Measurements from ENCODE around the gene PTPN20. TPM values are rescaled to one million over a fixed set of nuclear protein-coding genes. Genes with fewer than 3 reads are reported as not detected.
A peak's percentile ranks its signal among the peaks of the same experiment; 100 is the strongest.

PTPN20 gene
- total and polyA plus RNA-seq, 4 donors, result 1.7 to 8.2 (median 5.3) TPM

DNA sequence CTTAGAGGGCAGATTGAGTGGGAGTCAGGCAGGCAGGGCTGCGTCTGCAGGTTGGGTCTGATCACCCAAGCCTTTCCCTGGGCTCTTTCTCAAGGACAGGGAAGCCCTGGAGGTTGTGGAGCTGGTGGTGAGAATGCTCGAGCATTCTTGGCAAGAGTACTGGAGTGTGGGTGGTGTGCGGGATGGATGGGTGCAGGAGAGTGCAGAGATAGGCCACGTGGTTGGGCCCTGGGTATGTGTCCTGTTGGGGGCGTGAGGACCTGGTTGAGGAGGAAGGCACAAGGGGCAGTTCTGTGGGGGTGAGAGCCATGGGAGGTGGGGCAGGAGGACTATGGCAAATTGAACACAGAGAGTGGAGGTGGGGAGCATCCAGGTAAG lies 135.9 kb downstream of the PTPN20 start:
- intact Hi-C loops (cut with DNase I), result loop anchor here (1.0 to 5.0 kb wide), 3 partner anchors 130 to 266 kb away; no protein-coding TSS in a partner anchor
- WGBS, 2 donors, result 58 to 59% methylated on average over 5 of the region's 5 CpGs

DNA sequence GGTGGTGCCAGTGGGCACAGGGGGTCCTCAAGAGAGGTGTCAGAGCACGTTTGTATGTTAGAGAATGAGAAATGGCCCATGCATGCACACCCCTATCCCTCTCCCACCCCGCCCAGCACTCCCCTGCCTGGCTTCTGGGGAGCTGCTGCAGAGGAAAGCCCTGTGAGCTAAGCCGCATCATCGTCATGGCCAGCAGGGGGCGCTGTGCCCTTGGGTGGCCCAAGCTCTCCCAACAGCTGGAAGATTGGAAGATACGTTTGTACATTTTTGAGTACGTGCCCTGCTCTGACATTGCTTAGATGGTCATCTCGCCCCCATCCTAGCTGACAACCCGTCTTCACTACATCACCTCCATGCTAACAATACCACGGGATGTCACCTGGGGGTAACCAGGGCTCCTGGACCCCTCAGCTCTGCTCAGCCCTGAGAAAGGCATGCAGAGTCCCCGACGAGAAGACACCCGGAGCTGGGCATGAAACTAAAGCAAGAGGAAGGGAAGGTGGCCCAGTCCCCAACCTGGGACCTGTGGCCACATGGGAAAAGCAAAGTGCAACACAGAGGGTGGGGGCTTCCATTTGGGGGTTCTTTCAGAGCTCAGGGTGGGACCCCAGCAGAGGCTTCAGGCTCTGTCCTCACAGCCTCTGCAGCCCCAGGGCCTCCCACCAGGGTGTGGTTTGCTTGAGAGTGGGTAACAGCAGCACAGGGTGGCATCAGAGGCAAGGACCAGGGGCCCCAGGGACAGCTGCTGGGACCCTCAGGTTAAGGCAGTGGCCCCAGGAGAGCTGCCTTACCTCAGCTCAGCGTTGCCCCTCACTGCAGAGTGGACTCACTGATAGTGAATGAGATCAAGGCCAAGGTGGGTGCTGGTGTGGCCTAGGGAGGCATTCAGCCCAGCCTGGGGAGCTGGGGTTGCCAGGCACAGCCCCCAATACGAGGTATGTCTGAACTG lies 136.6 kb downstream of the PTPN20 start:
- peak; percentile 75 for ATAC-seq (ENCODE audit: low FRiP score)
- Histone ChIP-seq H3K4me1 (ENCODE audit: control insufficient read depth in 1 of 2, insufficient read depth in 2 of 2, low read length in 2 of 2) (peaks cover 0 to 2% of the 10 kb centered on the region in 2 donors), H3K27ac (ENCODE audit: low read depth in 1 of 2, low read length in 2 of 2) (no peak overlapping the region), H3K27me3 (ENCODE audit: control insufficient read depth in 1 of 2, insufficient read depth in 2 of 2, low read length in 1 of 2) (no peaks in the 10 kb centered on the region), H3K4me3 (ENCODE audit: low read length in 2 of 2) (no peak overlapping the region), H3K36me3 (ENCODE audit: control insufficient read depth in 1 of 2, insufficient read depth in 2 of 2, low read length in 1 of 2) (no peaks in the 10 kb centered on the region), H3K9me3 (ENCODE audit: control insufficient read depth, low read length) (no peaks in the 10 kb centered on the region)
- WGBS, 2 donors, result 32 to 35% methylated on average over 15 of the region's 15 CpGs
- intact Hi-C loops (cut with DNase I), result loop anchor here (1.0 to 5.0 kb wide), 4 partner anchors 119 to 265 kb away; no protein-coding TSS in a partner anchor
- peak; percentile 87 to 95 for DNase-seq

More for the DNA sequence above, 135.9 kb downstream of the PTPN20 start:
- ATAC-seq (ENCODE audit: low FRiP score) (no peak), DNase-seq (peak; percentile 33 to 51)
- Histone ChIP-seq H3K4me3 (ENCODE audit: low read length in 2 of 2) (no peak overlapping the region), H3K9me3 (ENCODE audit: control insufficient read depth, low read length) (no peaks in the 10 kb centered on the region), H3K4me1 (ENCODE audit: control insufficient read depth in 1 of 2, insufficient read depth in 2 of 2, low read length in 2 of 2) (peaks cover 0 to 2% of the 10 kb centered on the region in 2 donors), H3K27me3 (ENCODE audit: control insufficient read depth in 1 of 2, insufficient read depth in 2 of 2, low read length in 1 of 2) (no peaks in the 10 kb centered on the region), H3K27ac (ENCODE audit: low read depth in 1 of 2, low read length in 2 of 2) (no peak overlapping the region), H3K36me3 (ENCODE audit: control insufficient read depth in 1 of 2, insufficient read depth in 2 of 2, low read length in 1 of 2) (no peaks in the 10 kb centered on the region)

DNA sequence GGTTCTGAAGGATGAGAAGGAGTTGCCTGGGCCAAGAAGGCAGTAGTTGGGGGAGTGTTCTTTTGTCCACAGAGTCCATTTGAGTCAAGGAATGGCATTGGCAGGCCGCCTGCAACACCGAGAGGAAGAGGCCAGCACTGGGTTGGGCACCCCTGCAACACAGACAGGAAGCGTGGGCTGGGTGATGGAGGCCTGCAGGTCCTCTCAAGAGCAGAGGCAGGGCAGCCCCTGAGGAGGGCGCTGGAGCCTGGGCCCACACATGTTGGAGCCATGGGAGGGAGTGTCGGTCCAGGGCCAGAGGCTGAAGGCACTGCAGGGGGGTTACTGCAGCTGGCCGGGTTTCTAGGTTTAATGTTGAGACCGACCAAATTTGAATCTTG lies 137.3 kb downstream of the PTPN20 start:
- 61 to 64% methylated on average over 7 of the region's 7 CpGs for WGBS, 2 donors
- ATAC-seq (ENCODE audit: low FRiP score) (no peak), DNase-seq (peak; percentile 78 to 83)
- no peaks in the 10 kb centered on the region for H3K9me3 ChIP-seq (ENCODE audit: control insufficient read depth, low read length)
- intact Hi-C loops (cut with DNase I), result loop anchor here (2.0 to 5.0 kb wide), 2 partner anchors 118 to 129 kb away; no protein-coding TSS in a partner anchor
- no peak overlapping the region for H3K27ac ChIP-seq (ENCODE audit: low read depth in 1 of 2, low read length in 2 of 2)
- no peaks in the 10 kb centered on the region for H3K36me3 ChIP-seq (ENCODE audit: control insufficient read depth in 1 of 2, insufficient read depth in 2 of 2, low read length in 1 of 2)
- H3K4me3 ChIP-seq (ENCODE audit: low read length in 2 of 2), result no peak overlapping the region
- H3K27me3 ChIP-seq (ENCODE audit: control insufficient read depth in 1 of 2, insufficient read depth in 2 of 2, low read length in 1 of 2), result no peaks in the 10 kb centered on the region
- peaks cover 0 to 2% of the 10 kb centered on the region in 2 donors for H3K4me1 ChIP-seq (ENCODE audit: control insufficient read depth in 1 of 2, insufficient read depth in 2 of 2, low read length in 2 of 2)

DNA sequence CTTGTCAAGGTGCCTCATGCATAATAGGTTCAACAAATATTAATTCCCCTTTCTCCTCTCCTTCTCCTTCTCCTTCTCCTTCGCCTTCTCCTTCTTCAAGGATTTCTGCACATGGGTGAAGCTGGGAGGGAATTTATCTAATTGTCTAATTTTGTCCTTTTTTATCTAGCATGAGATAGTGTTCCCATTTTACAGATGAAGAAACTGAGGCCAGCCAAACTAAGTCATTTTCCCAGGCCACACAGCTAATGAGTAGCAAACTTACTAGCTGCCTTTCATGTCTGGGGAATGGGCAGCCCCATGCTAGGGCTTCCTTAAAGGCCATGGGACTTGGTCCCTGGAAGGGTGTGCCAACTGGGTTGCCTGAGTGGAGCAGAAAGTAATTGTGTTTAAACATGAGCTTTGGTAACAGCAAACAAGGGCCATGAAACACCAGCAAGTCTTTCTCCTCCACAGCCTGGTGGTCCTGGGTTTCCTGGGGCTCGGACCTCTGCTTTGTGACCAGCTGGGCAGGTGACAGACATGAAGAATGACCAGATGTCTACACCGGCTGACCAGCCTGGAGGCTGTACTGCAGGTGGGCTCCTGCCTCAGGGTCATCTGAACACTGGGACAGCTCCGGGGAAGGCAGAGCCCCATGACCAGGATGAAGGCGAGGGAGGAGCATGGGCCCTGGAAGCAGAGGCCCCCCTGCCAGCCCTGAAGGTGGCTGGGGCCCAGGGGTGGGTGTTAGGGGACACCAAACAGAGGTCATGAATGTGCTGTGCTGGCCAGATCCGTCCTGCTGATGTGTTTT lies 138.0 kb downstream of the PTPN20 start:
- intact Hi-C loops (cut with DNase I), result loop anchor here (2.0 to 5.0 kb wide), 2 partner anchors 118 to 128 kb away; no protein-coding TSS in a partner anchor
- Histone ChIP-seq H3K27ac (ENCODE audit: low read depth in 1 of 2, low read length in 2 of 2) (peak overlapping the region in 1 of 2 donors; percentile 9), H3K9me3 (ENCODE audit: control insufficient read depth, low read length) (no peaks in the 10 kb centered on the region), H3K4me3 (ENCODE audit: low read length in 2 of 2) (no peak overlapping the region), H3K36me3 (ENCODE audit: control insufficient read depth in 1 of 2, insufficient read depth in 2 of 2, low read length in 1 of 2) (no peaks in the 10 kb centered on the region), H3K27me3 (ENCODE audit: control insufficient read depth in 1 of 2, insufficient read depth in 2 of 2, low read length in 1 of 2) (no peaks in the 10 kb centered on the region), H3K4me1 (ENCODE audit: control insufficient read depth in 1 of 2, insufficient read depth in 2 of 2, low read length in 2 of 2) (peaks cover 0 to 2% of the 10 kb centered on the region in 2 donors)
- WGBS, 2 donors, result 42 to 44% methylated on average over 6 of the region's 6 CpGs
- no peak for ATAC-seq (ENCODE audit: low FRiP score)
- DNase-seq, result no peak

DNA sequence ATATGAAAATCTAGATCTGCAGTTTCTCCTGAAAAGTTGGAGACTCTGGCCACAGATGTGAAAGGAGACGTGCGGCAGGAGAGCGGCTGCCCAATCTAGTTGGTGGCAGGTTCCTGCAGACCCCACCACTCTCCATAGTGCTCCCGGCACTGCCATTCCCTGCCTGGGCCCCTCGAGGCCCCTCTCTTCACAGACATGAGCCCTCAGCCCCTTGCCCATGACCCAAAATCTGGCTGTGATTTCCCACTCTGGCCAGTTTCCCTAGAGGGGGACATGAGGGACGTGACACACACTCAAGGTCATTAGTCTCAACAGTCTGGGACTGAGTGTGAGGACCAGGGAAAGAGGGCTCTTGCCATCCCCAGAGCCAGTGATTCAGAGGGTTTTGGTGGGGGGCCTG lies 138.7 kb downstream of the PTPN20 start:
- Histone ChIP-seq H3K36me3 (ENCODE audit: control insufficient read depth in 1 of 2, insufficient read depth in 2 of 2, low read length in 1 of 2) (no peaks in the 10 kb centered on the region), H3K4me1 (ENCODE audit: control insufficient read depth in 1 of 2, insufficient read depth in 2 of 2, low read length in 2 of 2) (peaks cover 0 to 2% of the 10 kb centered on the region in 2 donors), H3K27me3 (ENCODE audit: control insufficient read depth in 1 of 2, insufficient read depth in 2 of 2, low read length in 1 of 2) (no peaks in the 10 kb centered on the region), H3K4me3 (ENCODE audit: low read length in 2 of 2) (no peak overlapping the region), H3K9me3 (ENCODE audit: control insufficient read depth, low read length) (no peaks in the 10 kb centered on the region), H3K27ac (ENCODE audit: low read depth in 1 of 2, low read length in 2 of 2) (no peak overlapping the region)
- WGBS, 2 donors, result 30 to 38% methylated on average over 6 of the region's 6 CpGs
- ATAC-seq (ENCODE audit: low FRiP score) (no peak), DNase-seq (no peak)
- intact Hi-C loops (cut with DNase I), result loop anchor here (2.0 to 5.0 kb wide), 2 partner anchors 117 to 127 kb away; no protein-coding TSS in a partner anchor

DNA sequence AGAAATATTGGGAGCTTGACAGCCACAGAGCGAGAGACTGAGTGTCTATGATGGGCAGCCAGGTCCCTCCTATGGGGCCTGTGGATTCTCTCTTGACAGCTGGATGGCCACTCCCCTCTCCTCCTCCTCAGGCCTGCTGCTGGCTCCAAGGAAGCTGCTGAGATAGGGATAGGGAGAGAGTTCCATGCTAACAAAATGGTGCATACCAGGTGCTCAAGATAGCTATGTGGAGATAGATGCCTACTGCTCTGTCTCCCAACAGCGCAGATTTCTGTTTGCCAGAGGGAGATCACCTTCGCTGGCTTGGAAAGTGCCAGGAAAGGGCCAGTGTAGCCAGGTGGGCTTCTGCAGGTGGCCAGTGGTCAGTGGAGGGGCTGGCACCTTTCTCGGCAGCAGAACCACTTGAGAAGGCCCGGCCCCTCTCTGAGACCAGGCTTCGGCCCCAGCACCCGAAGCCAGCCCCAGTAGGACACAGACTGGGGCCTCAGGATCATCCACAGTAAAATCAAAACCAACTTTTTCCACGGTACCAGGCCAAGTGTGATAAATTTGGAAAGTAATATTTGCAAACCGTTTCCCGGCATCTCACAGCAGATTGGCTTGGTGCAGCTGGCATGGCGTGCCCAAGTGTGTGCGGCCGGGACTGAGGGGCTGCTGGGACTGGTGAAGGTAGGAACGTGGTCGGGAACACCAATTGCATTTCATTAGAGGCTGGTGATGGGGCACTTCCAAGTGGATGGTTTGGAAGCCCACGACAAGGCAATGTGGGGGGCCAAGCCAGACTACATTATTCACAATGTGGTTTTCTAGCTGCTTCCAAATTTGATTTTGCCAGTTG lies 139.6 kb downstream of the PTPN20 start:
- H3K27ac ChIP-seq (ENCODE audit: low read depth in 1 of 2, low read length in 2 of 2), result peak overlapping the region in 1 of 2 donors; percentile 24
- WGBS, 2 donors, result 55 to 61% methylated on average over 16 of the region's 16 CpGs
- no peaks in the 10 kb centered on the region for H3K9me3 ChIP-seq (ENCODE audit: control insufficient read depth, low read length)
- peaks cover 0 to 2% of the 10 kb centered on the region in 2 donors for H3K4me1 ChIP-seq (ENCODE audit: control insufficient read depth in 1 of 2, insufficient read depth in 2 of 2, low read length in 2 of 2)
- no peaks in the 10 kb centered on the region for H3K36me3 ChIP-seq (ENCODE audit: control insufficient read depth in 1 of 2, insufficient read depth in 2 of 2, low read length in 1 of 2)
- no peaks in the 10 kb centered on the region for H3K27me3 ChIP-seq (ENCODE audit: control insufficient read depth in 1 of 2, insufficient read depth in 2 of 2, low read length in 1 of 2)
- H3K4me3 ChIP-seq (ENCODE audit: low read length in 2 of 2), result no peak overlapping the region
- ATAC-seq (ENCODE audit: low FRiP score) (no peak), DNase-seq (no peak)
- intact Hi-C loops (cut with DNase I), result no loop called here

DNA sequence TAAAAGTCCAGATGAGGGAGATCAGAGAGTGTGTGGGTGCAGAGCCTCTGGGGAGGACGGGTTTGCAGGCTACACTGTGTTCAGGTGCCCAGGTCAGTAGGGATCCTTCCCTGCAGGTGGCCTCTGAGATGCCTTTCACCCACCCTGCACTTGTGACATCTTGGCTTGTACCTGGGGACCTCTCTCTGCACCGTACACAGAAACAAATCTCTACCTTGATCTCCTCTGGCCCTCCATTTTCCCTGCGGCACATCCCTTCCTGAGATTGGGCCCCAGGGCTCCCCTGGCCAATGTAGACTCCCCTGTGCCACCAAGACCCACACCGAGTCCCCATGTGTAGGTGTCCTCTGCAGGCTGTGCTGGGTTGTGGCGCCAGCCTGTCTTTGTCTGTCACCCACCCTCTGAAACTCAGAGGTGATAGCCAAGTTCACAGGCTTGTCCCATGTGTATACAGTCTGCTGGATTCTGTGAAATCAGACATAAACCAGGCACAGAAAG lies 140.6 kb downstream of the PTPN20 start:
- no peak for DNase-seq
- intact Hi-C loops (cut with DNase I), result no loop called here
- H3K27ac ChIP-seq (ENCODE audit: low read depth in 1 of 2, low read length in 2 of 2), result no peak overlapping the region

More for the DNA sequence above, 140.6 kb downstream of the PTPN20 start:
- no peak overlapping the region for H3K4me3 ChIP-seq (ENCODE audit: low read length in 2 of 2)
- no peaks in the 10 kb centered on the region for H3K9me3 ChIP-seq (ENCODE audit: control insufficient read depth, low read length)
- H3K36me3 ChIP-seq (ENCODE audit: control insufficient read depth in 1 of 2, insufficient read depth in 2 of 2, low read length in 1 of 2), result no peaks in the 10 kb centered on the region
- no peak for ATAC-seq (ENCODE audit: low FRiP score)
- H3K4me1 ChIP-seq (ENCODE audit: control insufficient read depth in 1 of 2, insufficient read depth in 2 of 2, low read length in 2 of 2), result peaks cover 0 to 2% of the 10 kb centered on the region in 2 donors
- WGBS, 2 donors, result 94 to 98% methylated on average over 5 of the region's 5 CpGs
- no peaks in the 10 kb centered on the region for H3K27me3 ChIP-seq (ENCODE audit: control insufficient read depth in 1 of 2, insufficient read depth in 2 of 2, low read length in 1 of 2)
